GM23248 (cell line): ENCODE results near the gene ULBP2. TPM values are rescaled to one million over a fixed set of nuclear protein-coding genes. Genes with fewer than 3 reads are reported as not detected.
A peak's percentile ranks its signal among the peaks of the same experiment; 100 is the strongest.

ENCODE experiments used
- DNase-seq: peaks from one replicate; pipeline ENCODE4 v3.0.0-alpha.2; 2015
- H2AFZ ChIP-seq: fragments of 200-600 bp; sonication (generic); 2 replicates; pipeline ENCODE4 v1.6.1; 2016; ENCODE audit warnings: antibody characterized with exemption
- H3F3A ChIP-seq: fragments of 200-600 bp; sonication (generic); 2 replicates; pipeline ENCODE4 v1.6.1; 2016; ENCODE audit warnings: mild to moderate bottlenecking, antibody characterized with exemption, mixed run types; ENCODE audit not compliant: insufficient read depth
- H3K27ac ChIP-seq: fragments of 200-600 bp; sonication (generic); 2 replicates; pipeline ENCODE4 v1.5.1; 2016; ENCODE audit warnings: mild to moderate bottlenecking
- H3K27me3 ChIP-seq: fragments of 200-600 bp; sonication (generic); replicated peaks from 2 replicates; pipeline ENCODE4 v1.6.1; 2016; ENCODE audit warnings: mild to moderate bottlenecking; ENCODE audit not compliant: insufficient read depth
- H3K36me3 ChIP-seq: fragments of 200-600 bp; sonication (generic); 2 replicates; pipeline ENCODE4 v1.6.1; 2016; ENCODE audit warnings: low read depth, mild to moderate bottlenecking
- H3K4me1 ChIP-seq: fragments of 200-600 bp; sonication (generic); 2 replicates; pipeline ENCODE4 v1.6.1; 2016; ENCODE audit warnings: mild to moderate bottlenecking; ENCODE audit not compliant: insufficient read depth
- H3K4me2 ChIP-seq: fragments of 200-600 bp; sonication (generic); one replicate; pipeline ENCODE4 v1.6.1; 2016; ENCODE audit warnings: mild to moderate bottlenecking; ENCODE audit not compliant: unreplicated experiment
- H3K4me3 ChIP-seq: fragments of 200-600 bp; sonication (generic); 2 replicates; pipeline ENCODE4 v1.5.1; 2016; ENCODE audit warnings: mild to moderate bottlenecking
- H3K79me2 ChIP-seq: fragments of 200-600 bp; sonication (generic); 2 replicates; pipeline ENCODE4 v1.6.1; 2016; ENCODE audit warnings: mild to moderate bottlenecking; ENCODE audit not compliant: insufficient read depth
- H3K9ac ChIP-seq: fragments of 200-600 bp; sonication (generic); 2 replicates; pipeline ENCODE4 v1.6.1; 2016; ENCODE audit warnings: mild to moderate bottlenecking
- H3K9me2 ChIP-seq: fragments of 200-600 bp; sonication (generic); 2 replicates; pipeline ENCODE4 v1.6.1; 2016; ENCODE audit warnings: mixed run types, mild to moderate bottlenecking, moderate library complexity; ENCODE audit not compliant: insufficient read depth
- H3K9me3 ChIP-seq: fragments of 200-600 bp; sonication (generic); one replicate; pipeline ENCODE4 v1.6.1; 2017; ENCODE audit warnings: low read depth
- H4K20me1 ChIP-seq: fragments of 200-600 bp; sonication (generic); 2 replicates; pipeline ENCODE4 v1.6.0; 2016; ENCODE audit not compliant: insufficient read depth
- EZH2 ChIP-seq: fragments of 200-600 bp; sonication (generic); IDR thresholded peaks from 2 replicates; pipeline ENCODE4 v1.6.1; 2018; ENCODE audit warnings: antibody characterized with exemption, mild to moderate bottlenecking; ENCODE audit not compliant: insufficient read depth, poor library complexity, severe bottlenecking
- EZH2phosphoT487 ChIP-seq: fragments of 200-600 bp; sonication (generic); IDR thresholded peaks from 2 replicates; pipeline ENCODE4 v1.6.1; 2018; ENCODE audit warnings: antibody characterized with exemption, moderate library complexity, mild to moderate bottlenecking, low read depth; ENCODE audit not compliant: insufficient read depth
- WGBS, 2 experiments: methylation state at CpG; one replicate each; pipeline ENCODE4 v1.1.6; 2015 to 2017; ENCODE audit warnings: low lambda C conversion rate in 2 of 2, low coverage in 1 of 2; ENCODE audit errors: missing lambda C conversion rate in 2 of 2; 5-methylcytosine and 5-hydroxymethylcytosine counted together
- in situ Hi-C: fragments of 300-500 bp; cut with MboI; formaldehyde crosslinking; loops from 2 replicates; pipeline ENCODE4 v1.15.0; 2020
- polyA plus RNA-seq: library from polyadenylated mRNA; unstranded; fragments of >200 nt; fragmentation: Nextera tagmentation; extraction: Ambion mirVana; gene quantifications from 2 replicates; pipeline ENCODE4 v1.2.1, GENCODE V29; 2016
- total RNA-seq: library from RNA; depleted of rRNA; stranded (reverse); fragments of >200 nt; shearing (Covaris generic); gene quantifications from 2 replicates; pipeline ENCODE4 v1.2.3, GENCODE V29; 2014

The ULBP2 gene
- total and polyA plus RNA-seq, 2 experiments from 2014 or later = 23.8 to 29.5 TPM

- Histone ChIP-seq H2AFZ (no peak overlapping the region), H3K36me3 (no peaks in the 10 kb centered on the region), H3K4me2 (no peak overlapping the region), H3K4me1 (no peaks in the 10 kb centered on the region), H3K4me3 (no peak overlapping the region), H3K27ac (no peak overlapping the region), H3K27me3 (peaks cover 69% of the 10 kb centered on the region), H3K9me2 (no peaks in the 10 kb centered on the region), H3K9me3 (no peaks in the 10 kb centered on the region), H3F3A (no peaks in the 10 kb centered on the region), H4K20me1 (no peaks in the 10 kb centered on the region), H3K79me2 (no peaks in the 10 kb centered on the region), H3K9ac (no peak overlapping the region)
- no peak for DNase-seq
- in situ Hi-C loops = no loop called here
- TF ChIP-seq EZH2phosphoT487 (no peak), EZH2 (no peak)
- 43 to 46% methylated on average over 9 of the region's 9 CpGs for WGBS, 2 experiments
Measured at GRCh38 chr6:149983145-149983544, 41.3 kb downstream of the ULBP2 start.

- WGBS, 2 experiments = 42 to 49% methylated on average over 5 of the region's 5 CpGs
- TF ChIP-seq EZH2phosphoT487 (no peak), EZH2 (no peak)
- DNase-seq = no peak
Measured at GRCh38 chr6:149984773-149985172, 43.0 kb downstream of the ULBP2 start.

GRCh38 chr6:149985481-149985937, 43.7 kb downstream of the ULBP2 start:
- Histone ChIP-seq H3K4me1 (no peaks in the 10 kb centered on the region), H3K4me2 (no peak overlapping the region), H3K27ac (no peak overlapping the region), H3K27me3 (peaks cover 78% of the 10 kb centered on the region), H3F3A (no peaks in the 10 kb centered on the region), H3K4me3 (no peak overlapping the region), H3K9me2 (no peaks in the 10 kb centered on the region), H3K36me3 (no peaks in the 10 kb centered on the region), H3K9ac (no peak overlapping the region), H3K79me2 (no peaks in the 10 kb centered on the region), H2AFZ (no peak overlapping the region), H3K9me3 (no peaks in the 10 kb centered on the region), H4K20me1 (no peaks in the 10 kb centered on the region)
- TF ChIP-seq EZH2phosphoT487 = no peak
- TF ChIP-seq EZH2 = no peak
- in situ Hi-C loops = no loop called here
- WGBS, 2 experiments = 30 to 39% methylated on average over 5 of the region's 5 CpGs
- peak; percentile 31 for DNase-seq

More at GRCh38 chr6:149984773-149985172, 43.0 kb downstream of the ULBP2 start:
- Histone ChIP-seq H3K36me3 (no peaks in the 10 kb centered on the region), H3K4me1 (no peaks in the 10 kb centered on the region), H3K27me3 (peaks cover 75% of the 10 kb centered on the region), H3K27ac (no peak overlapping the region), H3K9me2 (no peaks in the 10 kb centered on the region), H3K4me3 (no peak overlapping the region), H3K79me2 (no peaks in the 10 kb centered on the region), H3K9me3 (no peaks in the 10 kb centered on the region), H3F3A (no peaks in the 10 kb centered on the region), H2AFZ (no peak overlapping the region), H3K9ac (no peak overlapping the region), H4K20me1 (no peaks in the 10 kb centered on the region), H3K4me2 (no peak overlapping the region)
- in situ Hi-C loops = no loop called here

GRCh38 chr6:149987602-149988107, 45.8 kb downstream of the ULBP2 start:
- no peak for DNase-seq
- Histone ChIP-seq H3K9me2 (no peaks in the 10 kb centered on the region), H3K27ac (no peak overlapping the region), H4K20me1 (no peaks in the 10 kb centered on the region), H3K79me2 (no peaks in the 10 kb centered on the region), H3K4me2 (no peak overlapping the region), H3K4me3 (no peak overlapping the region), H3K9me3 (no peaks in the 10 kb centered on the region), H3K36me3 (no peaks in the 10 kb centered on the region), H3K4me1 (no peaks in the 10 kb centered on the region), H3K27me3 (peaks cover 82% of the 10 kb centered on the region), H3F3A (no peaks in the 10 kb centered on the region), H3K9ac (no peak overlapping the region), H2AFZ (no peak overlapping the region)
- in situ Hi-C loops = no loop called here
- TF ChIP-seq EZH2phosphoT487 (no peak), EZH2 (peak; percentile 22)
- 32 to 35% methylated on average over 2 of the region's 2 CpGs for WGBS, 2 experiments
